ENCODE measurements around the gene ATP8A2. TPM values are rescaled to one million over a fixed set of nuclear protein-coding genes. Genes with fewer than 3 reads are reported as not detected.

ATP8A2 gene
- total RNA-seq, 1 experiment from 2014 or later: not detected

DNA sequence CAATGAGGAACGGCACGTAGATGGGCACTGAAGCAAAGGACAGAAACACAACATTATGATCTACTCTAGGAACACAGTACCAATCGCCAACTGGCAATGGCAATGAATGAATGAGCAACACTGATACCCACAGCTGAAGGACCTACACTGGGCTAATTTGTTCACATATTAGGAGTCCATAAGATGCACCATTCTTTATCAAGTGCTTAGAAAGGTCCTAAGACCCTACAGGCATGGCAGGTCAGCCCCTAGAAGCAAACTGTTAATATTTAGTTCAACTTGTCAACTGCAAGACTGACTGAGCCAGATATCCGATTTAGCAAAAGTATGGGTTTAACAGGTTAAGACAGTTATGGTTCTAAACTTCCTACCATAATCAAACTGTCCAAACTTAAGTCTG is 675.3 kb downstream of the ATP8A2 start:
- DNase-seq (ENCODE audit: low read depth, low spot score) (no peak), ATAC-seq (no peak)
- peaks cover 12% of the 10 kb centered on the region for H3K27me3 ChIP-seq (ENCODE audit: control insufficient read depth, insufficient read depth, low read length)
- H3K4me1 ChIP-seq (ENCODE audit: control insufficient read depth, insufficient read depth, low read length): no peaks in the 10 kb centered on the region
- BruUV-seq (replicated peaks): no TSS peak
- TF ChIP-seq SIN3A (IDR thresholded peaks at IDR 0.05; ENCODE audit: borderline replicate concordance, insufficient read depth, low read depth, low read length): no peak
- no peak for TF ChIP-seq POLR2AphosphoS5 (IDR thresholded peaks at IDR 0.05; ENCODE audit: low read depth, low read length)
- no peak for TF ChIP-seq TCF7L2 (IDR thresholded peaks at IDR 0.05; ENCODE audit: low read depth, low read length)
- TF ChIP-seq, protein P1, sequence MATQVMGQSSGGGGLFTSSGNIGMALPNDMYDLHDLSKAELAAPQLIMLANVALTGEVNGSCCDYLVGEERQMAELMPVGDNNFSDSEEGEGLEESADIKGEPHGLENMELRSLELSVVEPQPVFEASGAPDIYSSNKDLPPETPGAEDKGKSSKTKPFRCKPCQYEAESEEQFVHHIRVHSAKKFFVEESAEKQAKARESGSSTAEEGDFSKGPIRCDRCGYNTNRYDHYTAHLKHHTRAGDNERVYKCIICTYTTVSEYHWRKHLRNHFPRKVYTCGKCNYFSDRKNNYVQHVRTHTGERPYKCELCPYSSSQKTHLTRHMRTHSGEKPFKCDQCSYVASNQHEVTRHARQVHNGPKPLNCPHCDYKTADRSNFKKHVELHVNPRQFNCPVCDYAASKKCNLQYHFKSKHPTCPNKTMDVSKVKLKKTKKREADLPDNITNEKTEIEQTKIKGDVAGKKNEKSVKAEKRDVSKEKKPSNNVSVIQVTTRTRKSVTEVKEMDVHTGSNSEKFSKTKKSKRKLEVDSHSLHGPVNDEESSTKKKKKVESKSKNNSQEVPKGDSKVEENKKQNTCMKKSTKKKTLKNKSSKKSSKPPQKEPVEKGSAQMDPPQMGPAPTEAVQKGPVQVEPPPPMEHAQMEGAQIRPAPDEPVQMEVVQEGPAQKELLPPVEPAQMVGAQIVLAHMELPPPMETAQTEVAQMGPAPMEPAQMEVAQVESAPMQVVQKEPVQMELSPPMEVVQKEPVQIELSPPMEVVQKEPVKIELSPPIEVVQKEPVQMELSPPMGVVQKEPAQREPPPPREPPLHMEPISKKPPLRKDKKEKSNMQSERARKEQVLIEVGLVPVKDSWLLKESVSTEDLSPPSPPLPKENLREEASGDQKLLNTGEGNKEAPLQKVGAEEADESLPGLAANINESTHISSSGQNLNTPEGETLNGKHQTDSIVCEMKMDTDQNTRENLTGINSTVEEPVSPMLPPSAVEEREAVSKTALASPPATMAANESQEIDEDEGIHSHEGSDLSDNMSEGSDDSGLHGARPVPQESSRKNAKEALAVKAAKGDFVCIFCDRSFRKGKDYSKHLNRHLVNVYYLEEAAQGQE (IDR thresholded peaks at IDR 0.05; ENCODE audit: insufficient read depth in 1 of 2, low read depth in 2 of 2, low read length in 1 of 2): no peak
- TF ChIP-seq, protein P2, sequence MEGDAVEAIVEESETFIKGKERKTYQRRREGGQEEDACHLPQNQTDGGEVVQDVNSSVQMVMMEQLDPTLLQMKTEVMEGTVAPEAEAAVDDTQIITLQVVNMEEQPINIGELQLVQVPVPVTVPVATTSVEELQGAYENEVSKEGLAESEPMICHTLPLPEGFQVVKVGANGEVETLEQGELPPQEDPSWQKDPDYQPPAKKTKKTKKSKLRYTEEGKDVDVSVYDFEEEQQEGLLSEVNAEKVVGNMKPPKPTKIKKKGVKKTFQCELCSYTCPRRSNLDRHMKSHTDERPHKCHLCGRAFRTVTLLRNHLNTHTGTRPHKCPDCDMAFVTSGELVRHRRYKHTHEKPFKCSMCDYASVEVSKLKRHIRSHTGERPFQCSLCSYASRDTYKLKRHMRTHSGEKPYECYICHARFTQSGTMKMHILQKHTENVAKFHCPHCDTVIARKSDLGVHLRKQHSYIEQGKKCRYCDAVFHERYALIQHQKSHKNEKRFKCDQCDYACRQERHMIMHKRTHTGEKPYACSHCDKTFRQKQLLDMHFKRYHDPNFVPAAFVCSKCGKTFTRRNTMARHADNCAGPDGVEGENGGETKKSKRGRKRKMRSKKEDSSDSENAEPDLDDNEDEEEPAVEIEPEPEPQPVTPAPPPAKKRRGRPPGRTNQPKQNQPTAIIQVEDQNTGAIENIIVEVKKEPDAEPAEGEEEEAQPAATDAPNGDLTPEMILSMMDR (IDR thresholded peaks at IDR 0.05): no peak
- in situ Hi-C loops (cut with HindIII; ENCODE audit: low pct_unique_long_range_greater_than_20kb, low sequenced_read_pairs) (no loop called here), intact Hi-C loops (cut with micrococcal nuclease; ENCODE audit: unreplicated experiment) (no loop called here)
- H3K27ac ChIP-seq (ENCODE audit: low read length): no peak overlapping the region
- H3K36me3 ChIP-seq (ENCODE audit: control insufficient read depth, insufficient read depth, low read length): no peaks in the 10 kb centered on the region
- ChIA-PET POLR2A (no interaction called here), CTCF (no interaction called here)
- H3K4me3 ChIP-seq (ENCODE audit: low read depth in 2 of 2, low read length in 2 of 2): no peak overlapping the region
- H3K9me3 ChIP-seq (ENCODE audit: control insufficient read depth, insufficient read depth, low read depth, low read length): no peaks in the 10 kb centered on the region

DNA sequence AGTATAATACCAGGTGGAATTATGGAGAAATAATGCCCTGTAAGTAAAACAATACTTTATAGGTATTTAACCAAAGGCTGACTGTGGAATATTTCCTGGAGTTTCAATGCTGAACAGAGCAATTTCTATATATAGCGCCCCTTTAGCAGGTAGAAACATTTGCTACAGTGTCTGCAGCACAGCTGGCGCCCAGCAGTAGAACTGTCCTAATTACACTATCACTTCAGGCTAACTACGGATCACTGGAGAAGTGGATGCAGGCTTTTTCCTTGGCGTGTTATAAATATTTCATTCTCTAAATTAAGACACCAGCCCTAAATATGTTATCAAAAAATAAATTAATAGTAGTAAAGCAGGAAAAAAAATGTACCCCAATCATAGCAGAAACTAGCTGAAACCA is 677.0 kb downstream of the ATP8A2 start:
- Histone ChIP-seq H3K27me3 (ENCODE audit: control insufficient read depth, insufficient read depth, low read length) (peaks cover 12% of the 10 kb centered on the region), H3K27ac (ENCODE audit: low read length) (no peak overlapping the region), H3K9me3 (ENCODE audit: control insufficient read depth, insufficient read depth, low read depth, low read length) (no peaks in the 10 kb centered on the region), H3K4me1 (ENCODE audit: control insufficient read depth, insufficient read depth, low read length) (no peaks in the 10 kb centered on the region), H3K36me3 (ENCODE audit: control insufficient read depth, insufficient read depth, low read length) (no peaks in the 10 kb centered on the region), H3K4me3 (ENCODE audit: low read depth in 2 of 2, low read length in 2 of 2) (peak overlapping the region in 1 of 2 experiments; percentile 55; a peak in 2 of 4 replicates)
- POLR2A ChIA-PET: no interaction called here
- in situ Hi-C loops (cut with HindIII; ENCODE audit: low pct_unique_long_range_greater_than_20kb, low sequenced_read_pairs): no loop called here
- CTCF ChIA-PET: no interaction called here
- DNase-seq (ENCODE audit: low read depth, low spot score) (no peak), ATAC-seq (no peak)
- TF ChIP-seq SIN3A (IDR thresholded peaks at IDR 0.05; ENCODE audit: borderline replicate concordance, insufficient read depth, low read depth, low read length) (no peak), TCF7L2 (IDR thresholded peaks at IDR 0.05; ENCODE audit: low read depth, low read length) (no peak), POLR2AphosphoS5 (IDR thresholded peaks at IDR 0.05; ENCODE audit: low read depth, low read length) (no peak)
- TF ChIP-seq, protein P2 (IDR thresholded peaks at IDR 0.05): no peak
- TF ChIP-seq, protein P1 (IDR thresholded peaks at IDR 0.05; ENCODE audit: insufficient read depth in 1 of 2, low read depth in 2 of 2, low read length in 1 of 2): no peak
- intact Hi-C loops (cut with micrococcal nuclease; ENCODE audit: unreplicated experiment): no loop called here
- BruUV-seq (replicated peaks): no TSS peak

Measured in Panc1 (cell line).